ENCODE results near the gene WBP1L.

DNA sequence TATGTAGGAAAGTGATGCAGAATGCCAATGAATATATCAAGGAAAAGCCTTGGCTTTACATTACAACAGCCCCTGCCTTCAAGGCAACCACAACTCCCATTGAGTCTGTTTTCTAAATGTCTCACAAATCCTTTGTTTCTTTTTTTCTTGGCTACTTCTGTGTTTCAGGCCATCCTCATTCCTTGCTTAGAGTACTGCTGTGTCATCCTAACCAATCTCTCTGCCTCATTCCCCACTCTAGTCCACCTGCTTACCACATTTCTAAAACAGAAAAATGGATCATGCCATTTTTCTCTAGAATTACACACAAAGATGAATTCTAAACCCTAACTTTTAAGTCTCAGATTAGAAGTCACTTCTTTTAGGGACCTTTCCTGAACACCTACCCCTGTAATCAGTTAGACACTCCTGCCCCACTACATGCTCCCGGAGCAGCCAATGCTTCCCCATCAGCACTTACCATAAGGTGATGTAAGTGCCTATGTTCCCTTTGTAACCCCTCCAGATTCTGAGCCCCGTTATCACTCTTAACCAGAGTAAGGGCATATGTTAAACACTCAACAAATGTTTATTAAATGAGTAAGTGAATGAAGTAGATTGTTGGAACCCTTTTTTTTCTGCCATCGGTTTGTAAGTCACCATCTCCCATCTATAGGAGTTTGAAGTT is 113.1 kb downstream of the WBP1L start:
- TF ChIP-seq, protein P1, sequence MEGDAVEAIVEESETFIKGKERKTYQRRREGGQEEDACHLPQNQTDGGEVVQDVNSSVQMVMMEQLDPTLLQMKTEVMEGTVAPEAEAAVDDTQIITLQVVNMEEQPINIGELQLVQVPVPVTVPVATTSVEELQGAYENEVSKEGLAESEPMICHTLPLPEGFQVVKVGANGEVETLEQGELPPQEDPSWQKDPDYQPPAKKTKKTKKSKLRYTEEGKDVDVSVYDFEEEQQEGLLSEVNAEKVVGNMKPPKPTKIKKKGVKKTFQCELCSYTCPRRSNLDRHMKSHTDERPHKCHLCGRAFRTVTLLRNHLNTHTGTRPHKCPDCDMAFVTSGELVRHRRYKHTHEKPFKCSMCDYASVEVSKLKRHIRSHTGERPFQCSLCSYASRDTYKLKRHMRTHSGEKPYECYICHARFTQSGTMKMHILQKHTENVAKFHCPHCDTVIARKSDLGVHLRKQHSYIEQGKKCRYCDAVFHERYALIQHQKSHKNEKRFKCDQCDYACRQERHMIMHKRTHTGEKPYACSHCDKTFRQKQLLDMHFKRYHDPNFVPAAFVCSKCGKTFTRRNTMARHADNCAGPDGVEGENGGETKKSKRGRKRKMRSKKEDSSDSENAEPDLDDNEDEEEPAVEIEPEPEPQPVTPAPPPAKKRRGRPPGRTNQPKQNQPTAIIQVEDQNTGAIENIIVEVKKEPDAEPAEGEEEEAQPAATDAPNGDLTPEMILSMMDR (IDR thresholded peaks at IDR 0.05; ENCODE audit: low read depth, low read length, poor library complexity, severe bottlenecking), result no peak
- TF ChIP-seq EZH2phosphoT487 (IDR thresholded peaks at IDR 0.05; ENCODE audit: borderline replicate concordance, low read length), result no peak

Data from DOHH2 (cell line).